HepG2 (cell line): ENCODE measurements around the gene PTPRH. TPM values are rescaled to one million over a fixed set of nuclear protein-coding genes. Genes with fewer than 3 reads are reported as not detected.
A peak's percentile ranks its signal among the peaks of the same experiment; 100 is the strongest.

ENCODE experiments used
- ATAD3A ChIP-seq: sonication (generic); formaldehyde crosslinking; IDR thresholded peaks from 2 replicates; pipeline ENCODE4 v1.4.0; 2020; ENCODE audit warnings: missing genetic modification reagents
- BCLAF1 ChIP-seq: fragments of 450-650 bp; IDR thresholded peaks from 2 replicates; pipeline ENCODE4 v1.6.1; 2017; ENCODE audit warnings: mild to moderate bottlenecking
- FOSL2 ChIP-seq: sonication (generic); formaldehyde crosslinking; IDR thresholded peaks from 2 replicates; pipeline ENCODE4 v1.4.0; 2020; ENCODE audit warnings: missing genetic modification reagents
- GPN1 ChIP-seq: sonication (generic); formaldehyde crosslinking; IDR thresholded peaks from 2 replicates; pipeline ENCODE4 v1.5.1; 2020; ENCODE audit warnings: missing genetic modification reagents, borderline replicate concordance
- JUND ChIP-seq: sonication (generic); formaldehyde crosslinking; IDR thresholded peaks from 2 replicates; pipeline ENCODE4 v1.8.0; 2022; ENCODE audit warnings: mild to moderate bottlenecking, missing genetic modification reagents
- KLF15 ChIP-seq: sonication (generic); formaldehyde crosslinking; IDR thresholded peaks from 2 replicates; pipeline ENCODE4 v1.8.1; 2023; ENCODE audit warnings: borderline replicate concordance, mild to moderate bottlenecking, inconsistent platforms, missing genetic modification reagents, mixed read lengths
- MIXL1 ChIP-seq: IDR thresholded peaks from 2 replicates; pipeline ENCODE4 v1.6.1; 2016
- PHF20 ChIP-seq: sonication (generic); formaldehyde crosslinking; IDR thresholded peaks from 2 replicates; pipeline ENCODE4 v1.5.0; 2020; ENCODE audit warnings: mild to moderate bottlenecking, missing genetic modification reagents
- PHF8 ChIP-seq: sonication (generic); formaldehyde crosslinking; IDR thresholded peaks from 2 replicates; pipeline ENCODE4 v1.5.0; 2020; ENCODE audit warnings: missing genetic modification reagents
- RFX5 ChIP-seq: IDR thresholded peaks from 2 replicates; pipeline ENCODE4 v1.6.1; 2011; ENCODE audit warnings: low read depth, low read length, improper control_type of control experiment
- SAP130 ChIP-seq: IDR thresholded peaks from 2 replicates; pipeline ENCODE4 v1.6.1; 2016; ENCODE audit warnings: low read depth
- ZBTB14 ChIP-seq: sonication (generic); formaldehyde crosslinking; IDR thresholded peaks from 2 replicates; pipeline ENCODE4 v1.4.0; 2020; ENCODE audit warnings: missing genetic modification reagents
- ZNF143 ChIP-seq: sonication (generic); formaldehyde crosslinking; IDR thresholded peaks from 2 replicates; pipeline ENCODE4 v1.4.0; 2020; ENCODE audit warnings: missing genetic modification reagents
- ZNF296 ChIP-seq: sonication (generic); formaldehyde crosslinking; conservative IDR thresholded peaks from 2 replicates; pipeline ENCODE4 v1.5.0; 2020; ENCODE audit warnings: mild to moderate bottlenecking, missing genetic modification reagents
- ZNF335 ChIP-seq: sonication (generic); formaldehyde crosslinking; IDR thresholded peaks from 2 replicates; pipeline ENCODE4 v1.4.0; 2020; ENCODE audit warnings: missing genetic modification reagents
- ZNF367 ChIP-seq: sonication (generic); formaldehyde crosslinking; IDR thresholded peaks from 2 replicates; pipeline ENCODE4 v1.4.0; 2020; ENCODE audit warnings: missing genetic modification reagents, borderline replicate concordance
- ZNF513 ChIP-seq: sonication (generic); formaldehyde crosslinking; conservative IDR thresholded peaks from 2 replicates; pipeline ENCODE4 v1.5.0; 2020; ENCODE audit warnings: missing genetic modification reagents
- ZNF530 ChIP-seq: sonication (generic); formaldehyde crosslinking; IDR thresholded peaks from 2 replicates; pipeline ENCODE4 v1.5.0; 2020; ENCODE audit warnings: low read depth, mild to moderate bottlenecking, missing genetic modification reagents
- ZNF549 ChIP-seq: sonication (generic); formaldehyde crosslinking; IDR thresholded peaks from 2 replicates; pipeline ENCODE4 v1.5.0; 2020; ENCODE audit warnings: missing genetic modification reagents
- ZNF687 ChIP-seq: sonication (generic); formaldehyde crosslinking; IDR thresholded peaks from 2 replicates; pipeline ENCODE4 v1.5.1; 2020; ENCODE audit warnings: mild to moderate bottlenecking, missing genetic modification reagents, moderate library complexity
- ZNF839 ChIP-seq: sonication (generic); formaldehyde crosslinking; IDR thresholded peaks from 2 replicates; pipeline ENCODE4 v1.4.0; 2020; ENCODE audit warnings: missing genetic modification reagents, mild to moderate bottlenecking, borderline replicate concordance
- polyA plus RNA-seq, 8 experiments: library from polyadenylated mRNA; depleted of rRNA in 3 of 8; stranded (reverse) in 7 of 8; unstranded in 1 of 8; fragments of >200 nt; fragmentation: Illumina TruSeq in 4 of 8; extraction: Trizol in 4 of 8; gene quantifications; 2 replicates each; pipeline versions ENCODE4 v1.2.1 to v1.2.3, GENCODE V29; 2011 to 2016; ENCODE audit warnings: low read depth in 4 of 8, missing spikeins in 1 of 8, mixed read lengths in 1 of 8; ENCODE audit not compliant: insufficient read depth in 1 of 8
- total RNA-seq, 5 experiments: library from RNA; depleted of rRNA; stranded (reverse); fragments of >200 nt; fragmentation: Illumina TruSeq; extraction: Trizol; gene quantifications; 2 replicates each; pipeline ENCODE4 v1.2.3, GENCODE V29; 2016; ENCODE audit warnings: low read depth in 1 of 5

The PTPRH gene
- total and polyA plus RNA-seq, 2 of the 13 experiments (the other 11 are each of a cell fraction or from before 2014, with no cell fraction given) = 14.7 to 125 TPM

GRCh38 chr19:55206664-55207500 is 2.4 kb downstream of the PTPRH start (continued):
- no peak for TF ChIP-seq ZBTB14
- TF ChIP-seq RFX5 = no peak; the same call in 1 of the 2 replicates
- no peak for TF ChIP-seq ZNF335 (CRISPR knock-in tag)
- TF ChIP-seq FOSL2 (CRISPR knock-in tag) = peak; percentile 99
- TF ChIP-seq ZNF687 (CRISPR knock-in tag) = peak; percentile 93
- TF ChIP-seq KLF15 (CRISPR knock-in tag) = no peak
- peak; percentile 90 for TF ChIP-seq SAP130 (CRISPR knock-in tag)
- peak; percentile 89 for TF ChIP-seq ZNF296
- TF ChIP-seq ZNF143 = no peak; the same call in 1 of the 2 replicates
- TF ChIP-seq ATAD3A (CRISPR knock-in tag) = no peak
- no peak for TF ChIP-seq ZNF530 (CRISPR knock-in tag)
- peak; percentile 75; the same call in 1 of the 2 replicates for TF ChIP-seq MIXL1
- peak; percentile 70; the same call in 1 of the 2 replicates for TF ChIP-seq PHF8 (CRISPR knock-in tag)
- TF ChIP-seq GPN1 = no peak
- TF ChIP-seq PHF20 = no peak
- no peak for TF ChIP-seq ZNF839 (CRISPR knock-in tag)
- TF ChIP-seq JUND (CRISPR knock-in tag) = peak; percentile 99
- TF ChIP-seq ZNF549 (CRISPR knock-in tag) = no peak
- TF ChIP-seq BCLAF1 = no peak
- no peak for TF ChIP-seq ZNF513
- TF ChIP-seq ZNF367 (CRISPR knock-in tag) = no peak
